Panc1 (cell line): ENCODE results near the gene KCNH6. TPM values are rescaled to one million over a fixed set of nuclear protein-coding genes. Genes with fewer than 3 reads are reported as not detected.

Experiments used
- ATAC-seq: fragments of 200-7000 bp; cut with Tn5 transposase; 2 replicates; pipeline ENCODE4 v1.9.1; 2020; ENCODE audit warnings: mild to moderate bottlenecking, moderate library complexity
- BruUV-seq: library from RNA; stranded (reverse); fragments of 400-500 nt; replicated peaks from 2 replicates; lab custom pipeline; 2021; lab: Mats Ljungman, UMichigan
- CTCF ChIA-PET: fragments of 300-600 bp; sonication (Branson Sonifier 250); formaldehyde crosslinking; loops from one replicate; lab custom pipeline; 2022; ENCODE audit warnings: antibody characterized with exemption; lab: Charles Lee
- POLR2A ChIA-PET: fragments of 300-600 bp; sonication (Branson Sonifier 250); formaldehyde crosslinking; loops from one replicate; lab custom pipeline; 2022; ENCODE audit warnings: antibody characterized with exemption; lab: Charles Lee
- DNase-seq: peaks from one replicate; pipeline ENCODE4 v3.0.0-alpha.2; 2010; ENCODE audit warnings: low read depth, low spot score
- H3K27ac ChIP-seq: 2 replicates; pipeline ENCODE4 v1.5.1; 2011; ENCODE audit warnings: mild to moderate bottlenecking, low read length, inconsistent platforms
- H3K27me3 ChIP-seq: fragments of 200-500 bp; sonication (Bioruptor generic); 2 replicates; pipeline ENCODE4 v1.6.0; 2014; ENCODE audit warnings: low read length, inconsistent platforms; ENCODE audit not compliant: control insufficient read depth, insufficient read depth
- H3K36me3 ChIP-seq: fragments of 200-500 bp; sonication (Bioruptor generic); 2 replicates; pipeline ENCODE4 v1.5.1; 2014; ENCODE audit warnings: inconsistent platforms, mild to moderate bottlenecking, low read length, moderate library complexity; ENCODE audit not compliant: control insufficient read depth, insufficient read depth
- H3K4me1 ChIP-seq: 2 replicates; pipeline ENCODE4 v1.5.1; 2011; ENCODE audit warnings: inconsistent platforms, mild to moderate bottlenecking, low read length, moderate library complexity; ENCODE audit not compliant: control insufficient read depth, insufficient read depth
- H3K4me3 ChIP-seq, 2 experiments: 2 replicates each; pipeline ENCODE4 v1.5.1; 2011 to 2012; ENCODE audit warnings: low read depth in 2 of 2, low read length in 2 of 2, mild to moderate bottlenecking in 2 of 2, inconsistent platforms in 1 of 2, moderate library complexity in 1 of 2
- H3K9me3 ChIP-seq: fragments of 200-500 bp; sonication (Bioruptor generic); 2 replicates; pipeline ENCODE4 v1.5.1; 2014; ENCODE audit warnings: low read depth, mild to moderate bottlenecking, inconsistent platforms, low read length, moderate library complexity; ENCODE audit not compliant: control insufficient read depth, insufficient read depth
- POLR2AphosphoS5 ChIP-seq: IDR thresholded peaks from 2 replicates; pipeline ENCODE4 v1.6.1; 2012; ENCODE audit warnings: mild to moderate bottlenecking, low read depth, low read length, moderate library complexity
- SIN3A ChIP-seq: IDR thresholded peaks from 2 replicates; pipeline ENCODE4 v1.6.1; 2012; ENCODE audit warnings: low read depth, mild to moderate bottlenecking, low read length, moderate library complexity, borderline replicate concordance; ENCODE audit not compliant: insufficient read depth
- TCF7L2 ChIP-seq: IDR thresholded peaks from 2 replicates; pipeline ENCODE4 v1.6.1; 2011; ENCODE audit warnings: mild to moderate bottlenecking, low read depth, low read length, inconsistent platforms
- in situ Hi-C: cut with HindIII; loops from 2 replicates; pipeline ENCODE4 v1.10.0; 2016; ENCODE audit warnings: low sequenced_read_pairs, low pct_unique_long_range_greater_than_20kb
- intact Hi-C: fragments of 100-400 bp; cut with micrococcal nuclease; formaldehyde crosslinking; loops from one replicate; pipeline ENCODE4 v1.10.0; 2022; ENCODE audit not compliant: unreplicated experiment
- total RNA-seq: library from RNA; stranded (reverse); gene quantifications from one replicate; pipeline ENCODE4 v1.2.1, GENCODE V29; 2021; ENCODE audit not compliant: unreplicated experiment
- TF ChIP-seq, protein P1 (sequence below), 2 experiments: IDR thresholded peaks; 2 replicates each; pipeline ENCODE4 v1.6.1; 2011 to 2012; ENCODE audit warnings: low read depth in 2 of 2, control low read depth in 1 of 2, low read length in 1 of 2, mild to moderate bottlenecking in 1 of 2, moderate library complexity in 1 of 2; ENCODE audit not compliant: insufficient read depth in 1 of 2
- TF ChIP-seq, protein P2 (sequence below): fragments of 450-650 bp; IDR thresholded peaks from 2 replicates; pipeline ENCODE4 v1.5.1; 2017; ENCODE audit warnings: mild to moderate bottlenecking

Gene KCNH6
- total RNA-seq, 1 experiment from 2014 or later: not detected

DNA sequence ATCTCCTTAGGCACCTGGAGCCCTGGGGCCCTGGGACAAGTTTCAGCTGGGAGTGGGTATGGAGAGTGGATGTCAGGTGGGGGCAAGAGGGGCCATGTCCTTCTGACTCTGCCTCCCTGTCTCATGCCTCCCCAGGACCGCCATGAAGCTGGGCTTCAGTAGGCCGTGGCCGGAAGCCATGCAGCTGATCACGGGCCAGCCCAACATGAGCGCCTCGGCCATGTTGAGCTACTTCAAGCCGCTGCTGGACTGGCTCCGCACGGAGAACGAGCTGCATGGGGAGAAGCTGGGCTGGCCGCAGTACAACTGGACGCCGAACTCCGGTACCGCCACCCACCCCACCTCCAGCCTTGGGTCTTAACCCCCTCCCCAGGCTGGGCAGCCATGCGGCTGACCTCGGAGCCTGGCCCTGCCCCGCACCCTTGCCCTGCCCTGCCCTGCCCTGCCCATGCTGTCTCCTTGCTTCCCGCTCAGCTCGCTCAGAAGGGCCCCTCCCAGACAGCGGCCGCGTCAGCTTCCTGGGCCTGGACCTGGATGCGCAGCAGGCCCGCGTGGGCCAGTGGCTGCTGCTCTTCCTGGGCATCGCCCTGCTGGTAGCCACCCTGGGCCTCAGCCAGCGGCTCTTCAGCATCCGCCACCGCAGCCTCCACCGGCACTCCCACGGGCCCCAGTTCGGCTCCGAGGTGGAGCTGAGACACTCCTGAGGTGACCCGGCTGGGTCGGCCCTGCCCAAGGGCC lies 26.3 kb upstream of the KCNH6 start:
- H3K4me1 ChIP-seq: no peaks in the 10 kb centered on the region
- TF ChIP-seq, protein P1, sequence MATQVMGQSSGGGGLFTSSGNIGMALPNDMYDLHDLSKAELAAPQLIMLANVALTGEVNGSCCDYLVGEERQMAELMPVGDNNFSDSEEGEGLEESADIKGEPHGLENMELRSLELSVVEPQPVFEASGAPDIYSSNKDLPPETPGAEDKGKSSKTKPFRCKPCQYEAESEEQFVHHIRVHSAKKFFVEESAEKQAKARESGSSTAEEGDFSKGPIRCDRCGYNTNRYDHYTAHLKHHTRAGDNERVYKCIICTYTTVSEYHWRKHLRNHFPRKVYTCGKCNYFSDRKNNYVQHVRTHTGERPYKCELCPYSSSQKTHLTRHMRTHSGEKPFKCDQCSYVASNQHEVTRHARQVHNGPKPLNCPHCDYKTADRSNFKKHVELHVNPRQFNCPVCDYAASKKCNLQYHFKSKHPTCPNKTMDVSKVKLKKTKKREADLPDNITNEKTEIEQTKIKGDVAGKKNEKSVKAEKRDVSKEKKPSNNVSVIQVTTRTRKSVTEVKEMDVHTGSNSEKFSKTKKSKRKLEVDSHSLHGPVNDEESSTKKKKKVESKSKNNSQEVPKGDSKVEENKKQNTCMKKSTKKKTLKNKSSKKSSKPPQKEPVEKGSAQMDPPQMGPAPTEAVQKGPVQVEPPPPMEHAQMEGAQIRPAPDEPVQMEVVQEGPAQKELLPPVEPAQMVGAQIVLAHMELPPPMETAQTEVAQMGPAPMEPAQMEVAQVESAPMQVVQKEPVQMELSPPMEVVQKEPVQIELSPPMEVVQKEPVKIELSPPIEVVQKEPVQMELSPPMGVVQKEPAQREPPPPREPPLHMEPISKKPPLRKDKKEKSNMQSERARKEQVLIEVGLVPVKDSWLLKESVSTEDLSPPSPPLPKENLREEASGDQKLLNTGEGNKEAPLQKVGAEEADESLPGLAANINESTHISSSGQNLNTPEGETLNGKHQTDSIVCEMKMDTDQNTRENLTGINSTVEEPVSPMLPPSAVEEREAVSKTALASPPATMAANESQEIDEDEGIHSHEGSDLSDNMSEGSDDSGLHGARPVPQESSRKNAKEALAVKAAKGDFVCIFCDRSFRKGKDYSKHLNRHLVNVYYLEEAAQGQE (IDR thresholded peaks at IDR 0.05; ENCODE audit: insufficient read depth in 1 of 2, low read depth in 2 of 2, low read length in 1 of 2): no peak
- TF ChIP-seq SIN3A: no peak
- TF ChIP-seq, protein P2, sequence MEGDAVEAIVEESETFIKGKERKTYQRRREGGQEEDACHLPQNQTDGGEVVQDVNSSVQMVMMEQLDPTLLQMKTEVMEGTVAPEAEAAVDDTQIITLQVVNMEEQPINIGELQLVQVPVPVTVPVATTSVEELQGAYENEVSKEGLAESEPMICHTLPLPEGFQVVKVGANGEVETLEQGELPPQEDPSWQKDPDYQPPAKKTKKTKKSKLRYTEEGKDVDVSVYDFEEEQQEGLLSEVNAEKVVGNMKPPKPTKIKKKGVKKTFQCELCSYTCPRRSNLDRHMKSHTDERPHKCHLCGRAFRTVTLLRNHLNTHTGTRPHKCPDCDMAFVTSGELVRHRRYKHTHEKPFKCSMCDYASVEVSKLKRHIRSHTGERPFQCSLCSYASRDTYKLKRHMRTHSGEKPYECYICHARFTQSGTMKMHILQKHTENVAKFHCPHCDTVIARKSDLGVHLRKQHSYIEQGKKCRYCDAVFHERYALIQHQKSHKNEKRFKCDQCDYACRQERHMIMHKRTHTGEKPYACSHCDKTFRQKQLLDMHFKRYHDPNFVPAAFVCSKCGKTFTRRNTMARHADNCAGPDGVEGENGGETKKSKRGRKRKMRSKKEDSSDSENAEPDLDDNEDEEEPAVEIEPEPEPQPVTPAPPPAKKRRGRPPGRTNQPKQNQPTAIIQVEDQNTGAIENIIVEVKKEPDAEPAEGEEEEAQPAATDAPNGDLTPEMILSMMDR: no peak
- ChIA-PET POLR2A (no interaction called here), CTCF (interaction anchor here (0.6 kb wide), 1 partner anchor 1013 kb away, joined by 3 read pairs; no protein-coding TSS in a partner anchor)
- H3K4me3 ChIP-seq: no peak overlapping the region
- no peaks in the 10 kb centered on the region for H3K9me3 ChIP-seq
- no peak overlapping the region for H3K27ac ChIP-seq
- no peak for DNase-seq
- no peaks in the 10 kb centered on the region for H3K36me3 ChIP-seq
- ATAC-seq: no peak; the same call in 1 of the 2 replicates
- intact Hi-C loops (no loop called here), in situ Hi-C loops (no loop called here)
- no peaks in the 10 kb centered on the region for H3K27me3 ChIP-seq
- no TSS peak for BruUV-seq

DNA sequence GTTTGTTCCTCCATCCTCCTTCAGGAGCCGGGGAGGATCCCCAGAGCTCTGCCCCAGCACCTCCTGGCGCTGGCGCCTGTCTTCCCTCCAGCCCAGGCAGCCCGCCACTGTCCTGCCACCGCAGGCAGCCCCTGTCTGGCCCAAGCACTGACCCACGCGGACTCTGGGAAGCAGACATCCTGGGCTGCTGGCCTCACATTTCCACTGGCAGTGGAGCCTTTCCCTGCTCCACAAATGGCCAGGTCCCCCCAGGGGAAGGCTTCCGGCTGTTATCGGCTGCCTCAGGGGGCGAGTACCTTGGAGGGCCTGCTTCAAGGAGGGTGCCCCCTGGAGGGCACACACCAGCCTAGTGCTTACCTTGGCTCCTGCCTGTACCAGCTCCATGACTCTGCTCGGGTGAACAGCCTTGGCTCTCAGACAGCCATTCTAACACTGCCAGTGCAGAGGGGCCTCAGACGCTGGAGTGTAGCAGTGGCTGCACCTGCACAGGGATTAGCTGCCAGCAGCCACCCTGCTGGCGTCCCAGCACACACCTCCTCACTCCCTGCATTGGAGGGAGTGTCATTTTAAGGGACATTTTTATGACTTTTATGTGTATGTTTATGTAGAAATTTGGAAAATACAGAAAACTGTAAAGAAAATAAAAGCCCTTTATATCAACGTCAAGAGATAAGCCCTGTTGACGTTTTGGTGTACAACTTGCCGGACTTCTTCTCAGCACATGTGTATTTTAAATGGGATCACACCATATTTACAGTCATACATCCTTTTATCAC lies 25.3 kb upstream of the KCNH6 start:
- POLR2A ChIA-PET: no interaction called here
- DNase-seq: no peak
- no peaks in the 10 kb centered on the region for H3K36me3 ChIP-seq
- no peaks in the 10 kb centered on the region for H3K4me1 ChIP-seq
- H3K9me3 ChIP-seq: no peaks in the 10 kb centered on the region
- no peak overlapping the region for H3K4me3 ChIP-seq
- intact Hi-C loops (no loop called here), in situ Hi-C loops (no loop called here)
- H3K27me3 ChIP-seq: peaks cover 3% of the 10 kb centered on the region; the same call in 1 of the 2 replicates
- CTCF ChIA-PET: no interaction called here
- H3K27ac ChIP-seq: no peak overlapping the region
- BruUV-seq: no TSS peak
- peak; percentile 67 for ATAC-seq
- TF ChIP-seq POLR2AphosphoS5 (no peak), SIN3A (no peak), TCF7L2 (no peak)
- TF ChIP-seq, protein P1 (IDR thresholded peaks at IDR 0.05; ENCODE audit: insufficient read depth in 1 of 2, low read depth in 2 of 2, low read length in 1 of 2): no peak
- TF ChIP-seq, protein P2: no peak
